Fibroblast of mammary gland (primary cell): Measurements from ENCODE around the gene PCSK5.

Source experiments
- DNase-seq: peaks from one replicate; pipeline ENCODE4 v3.0.0-alpha.2; 2010; ENCODE audit warnings: low read depth
- H3K4me3 ChIP-seq: 2 replicates; pipeline ENCODE4 v1.5.1; 2011; ENCODE audit warnings: low read depth, mild to moderate bottlenecking, low read length, moderate library complexity; ENCODE audit not compliant: control insufficient read depth
- CTCF ChIP-seq: conservative IDR thresholded peaks from 2 replicates; pipeline ENCODE4 v1.5.1; 2011; ENCODE audit warnings: low read depth, low read length, inconsistent platforms; ENCODE audit not compliant: control insufficient read depth, insufficient read depth

The PCSK5 gene

GRCh38 chr9:76369583-76369982 lies 479.1 kb downstream of the PCSK5 start:
- no peak for TF ChIP-seq CTCF
- no peak overlapping the region for H3K4me3 ChIP-seq
- peak; percentile 18 for DNase-seq

DNA sequence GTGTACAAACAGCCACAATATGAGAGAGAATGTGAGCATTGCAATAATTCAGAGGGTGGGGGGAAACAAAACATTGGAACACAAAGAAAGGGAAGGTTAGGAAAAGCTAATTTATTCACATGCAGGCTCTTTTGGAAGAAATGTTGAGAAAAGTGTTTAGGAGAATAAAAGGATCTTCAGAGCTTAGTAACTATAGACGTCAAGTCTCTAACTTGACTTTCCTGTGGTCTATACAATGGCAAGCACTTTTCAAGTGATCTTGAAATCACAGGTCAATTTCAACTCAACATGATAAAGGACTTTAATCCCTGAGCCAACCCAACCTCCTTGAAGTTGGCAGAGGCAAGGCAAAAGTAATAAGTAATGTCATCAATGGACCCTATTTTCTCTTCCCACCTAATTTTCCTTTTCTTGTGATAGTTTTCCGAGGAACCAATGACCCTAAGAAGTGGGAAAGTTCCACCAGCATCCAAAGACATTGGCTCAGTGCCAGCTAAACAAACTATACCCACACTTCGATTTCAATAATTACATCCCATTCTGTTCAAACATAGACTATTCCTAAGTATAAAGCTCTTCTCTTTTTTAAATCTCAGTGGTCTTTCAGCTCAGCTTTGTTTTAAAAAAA lies 480.0 kb downstream of the PCSK5 start:
- TF ChIP-seq CTCF: no peak

GRCh38 chr9:76371901-76372300 lies 481.4 kb downstream of the PCSK5 start:
- no peak overlapping the region for H3K4me3 ChIP-seq
- peak; percentile 29 for DNase-seq
- TF ChIP-seq CTCF: no peak

More for the DNA sequence above, 480.0 kb downstream of the PCSK5 start:
- DNase-seq: no peak
- H3K4me3 ChIP-seq: no peak overlapping the region

DNA sequence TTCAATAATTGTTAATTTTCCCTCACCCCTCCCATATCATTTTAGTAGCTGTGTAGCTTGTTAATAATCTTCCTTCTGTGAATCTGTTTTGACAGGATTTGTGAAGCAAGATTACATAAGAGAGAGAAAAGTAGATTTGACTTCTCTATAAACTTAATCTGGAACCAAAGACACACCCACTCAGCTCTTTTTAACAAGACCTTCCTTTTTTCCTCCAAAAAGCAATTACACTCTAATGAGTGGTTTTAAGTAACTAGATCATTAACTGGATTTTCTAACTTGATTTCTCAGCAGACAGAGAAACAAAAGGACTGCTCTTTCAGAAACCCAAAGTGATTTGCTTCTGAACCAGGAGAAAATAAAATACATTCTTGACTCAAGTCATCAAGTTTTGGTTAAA lies 481.9 kb downstream of the PCSK5 start:
- DNase-seq: no peak
- no peak overlapping the region for H3K4me3 ChIP-seq
- TF ChIP-seq CTCF: no peak

- DNase-seq: peak; percentile 91
- no peak for TF ChIP-seq CTCF
- no peak overlapping the region for H3K4me3 ChIP-seq
Observed at GRCh38 chr9:76373173-76373783, 482.8 kb downstream of the PCSK5 start.

- DNase-seq: no peak
- H3K4me3 ChIP-seq: no peak overlapping the region
- TF ChIP-seq CTCF: no peak
Observed at GRCh38 chr9:76373784-76374474, 483.5 kb downstream of the PCSK5 start.
